ENCODE results near the gene SMYD3.

Gene SMYD3

DNA sequence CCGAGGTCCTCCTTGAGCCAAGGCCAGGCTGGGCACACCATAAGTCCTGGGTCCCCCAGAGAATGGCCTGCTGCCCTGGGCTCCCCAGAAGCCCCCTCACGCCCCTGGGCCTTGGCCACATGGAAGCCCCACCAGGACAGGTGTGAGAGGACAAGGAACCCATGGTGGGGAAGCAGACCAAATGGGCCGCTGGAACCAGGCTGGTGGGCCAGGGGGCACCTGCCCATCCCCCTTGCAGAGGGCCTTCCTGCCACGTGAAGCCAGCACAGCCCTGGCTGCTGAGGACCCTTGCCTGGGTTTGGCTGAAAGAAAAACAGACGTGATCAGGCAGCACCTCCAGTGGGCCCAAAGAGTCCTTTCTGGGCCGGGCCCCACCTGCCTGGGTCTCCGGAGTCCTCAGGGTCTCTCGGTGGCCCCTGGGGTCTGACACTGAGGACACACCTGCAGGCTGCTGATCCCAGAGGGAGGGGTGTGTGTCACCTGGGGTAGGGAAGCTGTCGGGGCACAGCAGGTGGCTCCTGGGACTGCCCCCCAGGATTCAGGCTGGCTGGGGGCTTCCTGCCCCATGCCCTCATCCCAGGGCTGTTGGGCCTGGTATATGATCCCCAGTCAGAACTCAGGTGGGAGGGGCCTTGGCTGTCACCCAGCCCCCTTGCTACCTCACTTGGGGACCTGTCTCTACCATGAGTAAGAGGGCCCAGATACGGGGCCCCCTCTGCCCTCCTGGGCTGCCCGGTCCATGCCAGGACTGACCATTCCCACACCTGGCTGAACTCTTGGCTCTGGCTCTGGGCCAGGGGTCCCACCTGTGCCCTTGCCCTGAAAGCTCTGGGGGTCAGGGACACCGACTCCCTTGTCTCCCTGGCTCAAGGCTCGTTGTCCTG, 3.3 kb upstream of the SMYD3 start:
- ATAC-seq (replicated peaks) = no peak
- H3K27me3 Mint-ChIP-seq = no peaks in the 10 kb centered on the region
- no peak for DNase-seq
- H3K9me3 Mint-ChIP-seq = peaks cover 0 to 9% of the 10 kb centered on the region in 2 donors
- peaks cover 16 to 23% of the 10 kb centered on the region in 2 donors for H3K4me1 Mint-ChIP-seq
- H3K27ac Mint-ChIP-seq = no peak overlapping the region
- H3K4me3 Mint-ChIP-seq = no peak overlapping the region
- H3K36me3 Mint-ChIP-seq = peaks cover 0 to 4% of the 10 kb centered on the region in 2 donors

GRCh38 chr1:246508897-246509688, 2.0 kb upstream of the SMYD3 start:
- no peak overlapping the region for H3K27ac Mint-ChIP-seq
- H3K4me3 Mint-ChIP-seq = no peak overlapping the region
- ATAC-seq (replicated peaks) (no peak), DNase-seq (no peak)
- peaks cover 0 to 3% of the 10 kb centered on the region in 2 donors for H3K9me3 Mint-ChIP-seq
- peaks cover 0 to 4% of the 10 kb centered on the region in 2 donors for H3K36me3 Mint-ChIP-seq
- H3K4me1 Mint-ChIP-seq = peaks cover 16 to 27% of the 10 kb centered on the region in 2 donors
- H3K27me3 Mint-ChIP-seq = no peaks in the 10 kb centered on the region

GRCh38 chr1:246506367-246506673, 759 bp downstream of the SMYD3 start:
- no peaks in the 10 kb centered on the region for H3K27me3 Mint-ChIP-seq
- H3K4me3 Mint-ChIP-seq = peak overlapping the region; percentile 80 to 95
- peak overlapping the region; percentile 32 for H3K27ac Mint-ChIP-seq
- ATAC-seq (replicated peaks) = peak; percentile 23 to 26
- peaks cover 19 to 33% of the 10 kb centered on the region in 2 donors for H3K4me1 Mint-ChIP-seq
- no peak for DNase-seq
- peaks cover 2 to 20% of the 10 kb centered on the region in 2 donors for H3K36me3 Mint-ChIP-seq
- H3K9me3 Mint-ChIP-seq = no peaks in the 10 kb centered on the region

GRCh38 chr1:246503341-246503740, 3.7 kb downstream of the SMYD3 start:
- ATAC-seq (replicated peaks) (no peak), DNase-seq (no peak)
- Mint-ChIP-seq H3K9me3 (no peaks in the 10 kb centered on the region), H3K27me3 (no peaks in the 10 kb centered on the region), H3K27ac (no peak overlapping the region), H3K4me3 (no peak overlapping the region), H3K36me3 (peaks cover 2 to 21% of the 10 kb centered on the region in 2 donors), H3K4me1 (peaks cover 19 to 33% of the 10 kb centered on the region in 2 donors)

GRCh38 chr1:246497331-246497915, 9.7 kb downstream of the SMYD3 start:
- ATAC-seq (replicated peaks) = peak; percentile 72 to 80
- H3K27ac Mint-ChIP-seq = peak overlapping the region; percentile 62
- no peak overlapping the region for H3K4me3 Mint-ChIP-seq
- DNase-seq = no peak
- no peaks in the 10 kb centered on the region for H3K27me3 Mint-ChIP-seq
- peaks cover 6 to 8% of the 10 kb centered on the region in 2 donors for H3K4me1 Mint-ChIP-seq
- H3K9me3 Mint-ChIP-seq = no peaks in the 10 kb centered on the region
- H3K36me3 Mint-ChIP-seq = peaks cover 0 to 13% of the 10 kb centered on the region in 2 donors

DNA sequence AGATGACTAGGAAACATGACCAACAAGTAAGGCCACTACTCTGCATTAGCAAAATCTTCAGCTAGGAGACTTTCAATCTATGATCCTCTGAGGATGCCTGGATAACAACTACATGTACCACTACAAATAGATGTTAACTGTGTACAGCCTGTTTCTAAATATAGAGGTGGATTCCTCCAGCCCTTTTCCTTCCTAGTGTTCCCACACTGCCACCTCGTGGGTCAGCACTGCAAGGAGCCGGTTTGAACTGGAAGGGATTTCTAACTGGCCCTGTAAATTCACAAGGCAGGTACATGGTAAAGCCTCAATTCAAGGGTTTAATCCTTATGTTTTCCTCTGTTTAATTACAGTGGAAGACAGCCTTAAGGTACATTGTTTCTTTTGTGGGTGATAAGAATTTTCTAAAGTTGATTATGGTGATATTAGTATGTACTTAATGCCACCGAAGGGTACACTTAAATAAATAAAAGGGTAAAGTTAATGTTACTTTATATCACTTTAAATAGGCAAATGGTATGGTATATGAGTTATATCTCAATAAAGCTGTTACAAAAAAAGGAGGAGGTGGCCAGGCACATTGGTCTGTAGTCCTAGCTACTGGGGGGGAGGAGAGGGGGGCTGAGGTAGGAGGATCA, 14.4 kb downstream of the SMYD3 start:
- H3K9me3 Mint-ChIP-seq = no peaks in the 10 kb centered on the region
- peaks cover 4 to 12% of the 10 kb centered on the region in 2 donors for H3K4me1 Mint-ChIP-seq
- DNase-seq = no peak
- no peak overlapping the region for H3K27ac Mint-ChIP-seq
- ATAC-seq (replicated peaks) = peak in 1 of 2 donors; percentile 34
- H3K4me3 Mint-ChIP-seq = no peak overlapping the region
- peaks cover 2 to 8% of the 10 kb centered on the region in 2 donors for H3K36me3 Mint-ChIP-seq
- H3K27me3 Mint-ChIP-seq = no peaks in the 10 kb centered on the region

DNA sequence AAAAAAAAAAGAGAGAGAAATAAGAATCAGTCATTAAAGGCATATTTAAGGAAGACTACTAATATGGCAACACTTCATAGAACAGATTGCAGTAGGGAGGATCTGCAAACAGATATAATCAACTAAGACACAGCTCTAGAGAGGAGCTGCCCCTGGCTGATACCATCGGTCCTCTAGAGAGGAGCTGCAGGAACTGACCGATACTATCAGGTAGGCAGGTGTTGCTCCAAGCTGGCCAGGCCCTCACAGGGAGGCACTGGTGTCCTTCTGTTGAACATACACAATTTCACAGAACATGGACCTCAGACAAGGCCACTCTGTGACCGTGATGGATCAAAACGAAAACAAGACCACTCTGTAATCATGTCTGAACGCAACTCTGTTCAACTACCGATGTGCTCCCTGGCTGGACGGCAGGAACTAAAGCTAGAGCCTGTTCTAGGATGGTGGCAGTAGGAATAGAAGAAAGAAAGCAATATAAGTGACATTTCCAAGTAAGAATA, 15.5 kb downstream of the SMYD3 start:
- Mint-ChIP-seq H3K27me3 (no peaks in the 10 kb centered on the region), H3K9me3 (no peaks in the 10 kb centered on the region), H3K4me3 (no peak overlapping the region), H3K4me1 (peaks cover 0 to 10% of the 10 kb centered on the region in 2 donors), H3K27ac (no peak overlapping the region), H3K36me3 (peaks cover 2 to 4% of the 10 kb centered on the region in 2 donors)
- ATAC-seq (replicated peaks) = no peak
- no peak for DNase-seq

- no peaks in the 10 kb centered on the region for H3K9me3 Mint-ChIP-seq
- H3K27me3 Mint-ChIP-seq = no peaks in the 10 kb centered on the region
- no peak for ATAC-seq (replicated peaks)
- no peak overlapping the region for H3K27ac Mint-ChIP-seq
- peaks cover 1 to 10% of the 10 kb centered on the region in 2 donors for H3K4me1 Mint-ChIP-seq
- no peak for DNase-seq
- H3K4me3 Mint-ChIP-seq = no peak overlapping the region
- peaks cover 2 to 4% of the 10 kb centered on the region in 2 donors for H3K36me3 Mint-ChIP-seq
These were observed 18.4 kb downstream of the SMYD3 start for GRCh38 chr1:246488674-246489073.

GRCh38 chr1:246483569-246483933, 23.5 kb downstream of the SMYD3 start:
- H3K4me3 Mint-ChIP-seq = no peak overlapping the region
- no peaks in the 10 kb centered on the region for H3K9me3 Mint-ChIP-seq
- DNase-seq (no peak), ATAC-seq (replicated peaks) (no peak)
- H3K27me3 Mint-ChIP-seq = no peaks in the 10 kb centered on the region
- no peak overlapping the region for H3K27ac Mint-ChIP-seq
- peaks cover 16 to 17% of the 10 kb centered on the region in 2 donors for H3K4me1 Mint-ChIP-seq
- peaks cover 3 to 4% of the 10 kb centered on the region in 2 donors for H3K36me3 Mint-ChIP-seq

- DNase-seq (no peak), ATAC-seq (replicated peaks) (peak; percentile 53 to 55)
- Mint-ChIP-seq H3K4me3 (no peak overlapping the region), H3K27ac (no peak overlapping the region), H3K9me3 (no peaks in the 10 kb centered on the region), H3K4me1 (peaks cover 16% of the 10 kb centered on the region in 2 donors), H3K36me3 (peaks cover 1 to 3% of the 10 kb centered on the region in 2 donors), H3K27me3 (no peaks in the 10 kb centered on the region)
These were observed 24.1 kb downstream of the SMYD3 start for GRCh38 chr1:246482805-246483568.

DNA sequence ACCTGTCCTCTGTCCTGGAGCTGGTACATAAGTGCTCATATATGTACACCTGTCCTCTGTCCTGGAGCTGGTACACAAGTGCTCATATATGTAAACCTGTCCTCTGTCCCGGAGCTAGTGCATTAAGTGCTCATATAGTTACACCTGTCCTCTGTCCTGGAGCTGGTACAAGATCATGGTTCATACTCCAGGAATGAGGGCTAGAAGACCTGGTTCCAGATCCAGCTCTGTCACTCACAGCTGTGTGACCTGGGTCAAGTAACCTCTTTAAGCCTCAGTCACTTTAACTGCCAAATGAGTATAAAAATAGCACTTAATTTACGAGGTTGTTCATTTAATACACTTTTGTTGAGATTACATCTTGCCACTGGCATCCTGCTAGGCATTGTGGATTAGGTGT, 28.0 kb downstream of the SMYD3 start:
- Mint-ChIP-seq H3K27me3 (no peaks in the 10 kb centered on the region), H3K4me3 (no peak overlapping the region), H3K36me3 (peaks cover 0 to 3% of the 10 kb centered on the region in 2 donors), H3K9me3 (no peaks in the 10 kb centered on the region), H3K4me1 (peaks cover 18 to 22% of the 10 kb centered on the region in 2 donors), H3K27ac (no peak overlapping the region)
- no peak for DNase-seq
- ATAC-seq (replicated peaks) = no peak

DNA sequence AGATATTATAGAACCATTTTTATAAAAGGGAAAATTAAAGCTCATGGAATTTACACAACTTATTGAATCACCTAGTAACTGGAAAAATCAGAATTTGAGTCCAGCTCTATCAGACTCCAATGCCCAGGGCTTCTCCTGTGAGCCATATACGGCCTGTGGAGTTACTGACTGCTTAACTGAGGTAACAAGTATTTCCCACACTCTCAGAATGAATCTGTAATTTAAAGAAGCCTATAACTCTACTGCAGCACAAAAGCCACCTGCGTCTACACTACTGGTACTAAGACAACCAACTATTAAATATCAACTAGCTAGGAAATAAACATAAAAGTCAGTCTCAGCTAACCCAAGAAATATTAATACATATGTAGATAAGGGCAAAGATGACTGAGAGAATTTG, 29.4 kb downstream of the SMYD3 start:
- no peak for ATAC-seq (replicated peaks)
- H3K27ac Mint-ChIP-seq = no peak overlapping the region

DNA sequence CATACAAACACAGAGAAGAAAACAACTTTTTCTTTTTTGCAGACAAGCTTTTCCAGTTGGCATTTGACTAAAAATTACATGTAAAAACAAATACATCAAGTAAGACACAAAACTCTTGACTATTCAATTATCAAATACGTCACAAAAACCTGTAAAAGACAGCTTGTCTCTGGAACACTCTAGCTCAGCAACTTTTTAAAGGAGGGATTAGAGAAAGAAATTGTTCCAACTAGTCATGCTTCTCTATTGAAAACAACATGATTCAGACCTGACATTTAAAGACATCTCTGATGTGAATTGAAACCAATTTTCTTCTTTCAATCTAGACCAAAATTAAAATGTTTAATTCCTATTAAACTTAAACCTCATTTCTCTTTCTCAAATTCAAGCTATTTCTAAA, 30.3 kb downstream of the SMYD3 start:
- no peak overlapping the region for H3K27ac Mint-ChIP-seq
- peaks cover 0 to 3% of the 10 kb centered on the region in 2 donors for H3K36me3 Mint-ChIP-seq
- peak overlapping the region in 1 of 2 donors; percentile 3 for H3K4me3 Mint-ChIP-seq
- ATAC-seq (replicated peaks) = peak in 1 of 2 donors; percentile 46
- DNase-seq = no peak
- no peaks in the 10 kb centered on the region for H3K9me3 Mint-ChIP-seq
- peaks cover 7 to 10% of the 10 kb centered on the region in 2 donors for H3K4me1 Mint-ChIP-seq
- H3K27me3 Mint-ChIP-seq = no peaks in the 10 kb centered on the region

More for the DNA sequence above, 29.4 kb downstream of the SMYD3 start:
- peaks cover 0 to 3% of the 10 kb centered on the region in 2 donors for H3K36me3 Mint-ChIP-seq
- no peaks in the 10 kb centered on the region for H3K9me3 Mint-ChIP-seq
- no peak for DNase-seq
- no peak overlapping the region for H3K4me3 Mint-ChIP-seq
- H3K4me1 Mint-ChIP-seq = peaks cover 10 to 11% of the 10 kb centered on the region in 2 donors
- no peaks in the 10 kb centered on the region for H3K27me3 Mint-ChIP-seq
